Type B pancreatic cell (in vitro differentiated cells): ENCODE data around the gene GLRX3. TPM values are rescaled to one million over a fixed set of nuclear protein-coding genes. Genes with fewer than 3 reads are reported as not detected.

ENCODE experiments used
- DNase-seq: peaks from one replicate; pipeline ENCODE4 v3.0.0; 2021; ENCODE audit warnings: mixed read lengths; ENCODE audit not compliant: unreplicated experiment; ENCODE audit errors: extremely low spot score
- H3K27ac Mint-ChIP-seq: 2 replicates; pipeline ENCODE4 v1.8.0; 2021; ENCODE audit warnings: mild to moderate bottlenecking, mixed read lengths
- H3K27me3 Mint-ChIP-seq: 2 replicates; pipeline ENCODE4 v1.8.0; 2021; ENCODE audit warnings: mixed read lengths
- H3K36me3 Mint-ChIP-seq: 2 replicates; pipeline ENCODE4 v1.8.0; 2021; ENCODE audit warnings: mixed read lengths
- H3K4me1 Mint-ChIP-seq: one replicate; pipeline ENCODE4 v1.8.0; 2021; ENCODE audit warnings: mixed read lengths; ENCODE audit not compliant: unreplicated experiment
- H3K4me3 Mint-ChIP-seq: 2 replicates; pipeline ENCODE4 v1.8.0; 2021; ENCODE audit warnings: mild to moderate bottlenecking, mixed read lengths
- H3K9me3 Mint-ChIP-seq: 2 replicates; pipeline ENCODE4 v1.8.0; 2021; ENCODE audit warnings: mixed read lengths
- CTCF ChIP-seq: fragments of 200-600 bp; sonication (generic); conservative IDR thresholded peaks from 2 replicates; pipeline ENCODE4 v1.5.0; 2021; ENCODE audit warnings: antibody characterized with exemption, mild to moderate bottlenecking
- total RNA-seq: library from RNA; stranded (reverse); gene quantifications from 2 replicates; pipeline ENCODE4 v1.2.1, GENCODE V29; 2021; ENCODE audit warnings: low replicate concordance

GLRX3 gene
- total RNA-seq, 1 donor from 2014 or later, result 77.4 TPM

GRCh38 chr10:130167193-130167592 lies 31.0 kb downstream of the GLRX3 start:
- TF ChIP-seq CTCF, result no peak
- no peaks in the 10 kb centered on the region for H3K27me3 Mint-ChIP-seq
- H3K36me3 Mint-ChIP-seq, result peaks cover 33% of the 10 kb centered on the region
- H3K4me3 Mint-ChIP-seq, result no peak overlapping the region
- no peak overlapping the region for H3K27ac Mint-ChIP-seq
- no peaks in the 10 kb centered on the region for H3K9me3 Mint-ChIP-seq
- no peaks in the 10 kb centered on the region for H3K4me1 Mint-ChIP-seq
- no peak for DNase-seq

- no peaks in the 10 kb centered on the region for H3K27me3 Mint-ChIP-seq
- peaks cover 33% of the 10 kb centered on the region for H3K36me3 Mint-ChIP-seq
- H3K27ac Mint-ChIP-seq, result no peak overlapping the region
- H3K4me1 Mint-ChIP-seq, result no peaks in the 10 kb centered on the region
- no peak for DNase-seq
- no peak for TF ChIP-seq CTCF
- H3K4me3 Mint-ChIP-seq, result no peak overlapping the region
- H3K9me3 Mint-ChIP-seq, result no peaks in the 10 kb centered on the region
Measured at GRCh38 chr10:130167707-130168106, 31.5 kb downstream of the GLRX3 start.

- DNase-seq, result no peak
- Mint-ChIP-seq H3K36me3 (peaks cover 42% of the 10 kb centered on the region), H3K9me3 (no peaks in the 10 kb centered on the region), H3K4me1 (no peaks in the 10 kb centered on the region), H3K27ac (no peak overlapping the region), H3K4me3 (no peak overlapping the region), H3K27me3 (no peaks in the 10 kb centered on the region)
- no peak for TF ChIP-seq CTCF
Measured at GRCh38 chr10:130169136-130169859, 33.1 kb downstream of the GLRX3 start.

- no peaks in the 10 kb centered on the region for H3K9me3 Mint-ChIP-seq
- no peak for DNase-seq
- peaks cover 45% of the 10 kb centered on the region for H3K36me3 Mint-ChIP-seq
- H3K27me3 Mint-ChIP-seq, result no peaks in the 10 kb centered on the region
- H3K27ac Mint-ChIP-seq, result no peak overlapping the region
- no peaks in the 10 kb centered on the region for H3K4me1 Mint-ChIP-seq
- TF ChIP-seq CTCF, result no peak
- H3K4me3 Mint-ChIP-seq, result no peak overlapping the region
Measured at GRCh38 chr10:130171196-130171595, 35.0 kb downstream of the GLRX3 start.

- TF ChIP-seq CTCF, result no peak
- H3K27ac Mint-ChIP-seq, result no peak overlapping the region
- peaks cover 33% of the 10 kb centered on the region for H3K36me3 Mint-ChIP-seq
- no peaks in the 10 kb centered on the region for H3K4me1 Mint-ChIP-seq
- DNase-seq, result no peak
- H3K27me3 Mint-ChIP-seq, result no peaks in the 10 kb centered on the region
- no peaks in the 10 kb centered on the region for H3K9me3 Mint-ChIP-seq
- no peak overlapping the region for H3K4me3 Mint-ChIP-seq
Measured at GRCh38 chr10:130174328-130174727, 38.1 kb downstream of the GLRX3 start.
